NCI-H2227 treated with DMSO at 0.1 percent for 48 hours (cell line): Measurements from ENCODE around the gene SKI.
"Not testable (repeated sequence)": the region's sequence is repeated elsewhere in the genome, so short reads cannot be mapped to it uniquely, and the experiment has no call there.

Experiments
- DNase-seq: peaks from one replicate; lab custom pipeline; 2025; lab: John Stamatoyannopoulos, UW

The SKI gene

GRCh38 chr1:2242814-2243725 is 15.0 kb downstream of the SKI start:
- DNase-seq = no peak

- not testable (repeated sequence) for DNase-seq
Observed at GRCh38 chr1:2247045-2247394, 18.9 kb downstream of the SKI start.

- no peak for DNase-seq
Observed at GRCh38 chr1:2247760-2248126, 19.6 kb downstream of the SKI start.

- no peak for DNase-seq
Observed at GRCh38 chr1:2248127-2248826, 20.2 kb downstream of the SKI start.

GRCh38 chr1:2248854-2249558 is 20.9 kb downstream of the SKI start:
- DNase-seq = no peak

- no peak for DNase-seq
Observed at GRCh38 chr1:2249559-2249906, 21.4 kb downstream of the SKI start.

- no peak for DNase-seq
Observed at GRCh38 chr1:2250721-2251281, 22.7 kb downstream of the SKI start.

GRCh38 chr1:2251363-2251762 is 23.2 kb downstream of the SKI start:
- no peak for DNase-seq

GRCh38 chr1:2251786-2252185 is 23.7 kb downstream of the SKI start:
- DNase-seq = no peak

GRCh38 chr1:2252423-2252822 is 24.3 kb downstream of the SKI start:
- DNase-seq = no peak

GRCh38 chr1:2253036-2253796 is 25.1 kb downstream of the SKI start:
- no peak for DNase-seq

- DNase-seq = no peak
Observed at GRCh38 chr1:2253797-2254480, 25.8 kb downstream of the SKI start.

GRCh38 chr1:2255047-2255419 is 26.9 kb downstream of the SKI start:
- DNase-seq = no peak

GRCh38 chr1:2255420-2256369 is 27.6 kb downstream of the SKI start:
- DNase-seq = no peak

- no peak for DNase-seq
Observed at GRCh38 chr1:2256435-2257244, 28.5 kb downstream of the SKI start.

- DNase-seq = no peak
Observed at GRCh38 chr1:2257245-2257627, 29.1 kb downstream of the SKI start.

GRCh38 chr1:2258122-2258681 is 30.1 kb downstream of the SKI start:
- DNase-seq = no peak

GRCh38 chr1:2258996-2259395 is 30.9 kb downstream of the SKI start:
- DNase-seq = no peak
